WI38 (cell line): ENCODE data around the gene PSMB7.

Experiments used
- H3K4me3 ChIP-seq: 2 replicates; pipeline ENCODE4 v1.5.1; 2011; ENCODE audit warnings: low read depth, mild to moderate bottlenecking, control low read depth, low read length
- TF ChIP-seq, protein P1 (sequence below): IDR thresholded peaks from 2 replicates; pipeline ENCODE4 v1.5.1; 2012; ENCODE audit warnings: low read depth, mild to moderate bottlenecking, control low read depth, low read length

The PSMB7 gene

DNA sequence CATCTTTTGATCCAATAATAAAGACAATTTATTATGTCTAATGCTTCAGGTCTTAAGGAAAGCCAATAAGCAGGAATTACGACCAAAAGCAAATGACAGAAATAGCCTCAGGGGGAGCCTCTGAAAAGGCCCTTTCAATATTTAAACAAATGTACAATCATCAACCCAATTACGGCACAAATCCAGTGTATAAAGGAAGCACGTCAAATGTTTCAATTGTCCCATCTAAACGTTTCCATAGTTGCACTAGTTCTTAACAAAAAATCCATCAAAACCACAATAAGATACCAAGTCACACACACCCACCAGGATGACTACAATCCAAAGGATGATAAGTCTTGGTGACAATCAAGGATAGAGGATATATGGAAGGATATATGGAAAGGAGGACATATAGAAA is 41.9 kb downstream of the PSMB7 start:
- no peak overlapping the region for H3K4me3 ChIP-seq
- TF ChIP-seq, protein P1, sequence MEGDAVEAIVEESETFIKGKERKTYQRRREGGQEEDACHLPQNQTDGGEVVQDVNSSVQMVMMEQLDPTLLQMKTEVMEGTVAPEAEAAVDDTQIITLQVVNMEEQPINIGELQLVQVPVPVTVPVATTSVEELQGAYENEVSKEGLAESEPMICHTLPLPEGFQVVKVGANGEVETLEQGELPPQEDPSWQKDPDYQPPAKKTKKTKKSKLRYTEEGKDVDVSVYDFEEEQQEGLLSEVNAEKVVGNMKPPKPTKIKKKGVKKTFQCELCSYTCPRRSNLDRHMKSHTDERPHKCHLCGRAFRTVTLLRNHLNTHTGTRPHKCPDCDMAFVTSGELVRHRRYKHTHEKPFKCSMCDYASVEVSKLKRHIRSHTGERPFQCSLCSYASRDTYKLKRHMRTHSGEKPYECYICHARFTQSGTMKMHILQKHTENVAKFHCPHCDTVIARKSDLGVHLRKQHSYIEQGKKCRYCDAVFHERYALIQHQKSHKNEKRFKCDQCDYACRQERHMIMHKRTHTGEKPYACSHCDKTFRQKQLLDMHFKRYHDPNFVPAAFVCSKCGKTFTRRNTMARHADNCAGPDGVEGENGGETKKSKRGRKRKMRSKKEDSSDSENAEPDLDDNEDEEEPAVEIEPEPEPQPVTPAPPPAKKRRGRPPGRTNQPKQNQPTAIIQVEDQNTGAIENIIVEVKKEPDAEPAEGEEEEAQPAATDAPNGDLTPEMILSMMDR, result no peak

DNA sequence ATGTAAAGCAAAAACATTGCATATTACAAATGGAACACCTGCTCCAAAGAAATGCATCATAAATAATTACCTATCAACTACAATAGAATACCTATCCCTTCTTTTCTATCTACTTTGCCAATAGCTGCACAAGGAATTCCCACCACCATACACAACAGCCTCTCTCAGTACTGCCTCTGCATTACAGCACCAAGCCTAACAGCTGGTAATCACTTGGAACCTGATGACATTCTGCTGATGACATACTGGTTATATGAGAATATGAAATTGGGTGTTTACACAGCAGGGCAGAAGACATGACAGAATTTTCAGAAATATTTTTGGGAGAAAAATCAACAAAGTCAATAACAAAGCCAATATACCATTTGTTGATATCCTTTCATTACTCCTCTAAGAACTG is 43.2 kb downstream of the PSMB7 start:
- no peak overlapping the region for H3K4me3 ChIP-seq
- TF ChIP-seq, protein P1, result no peak

DNA sequence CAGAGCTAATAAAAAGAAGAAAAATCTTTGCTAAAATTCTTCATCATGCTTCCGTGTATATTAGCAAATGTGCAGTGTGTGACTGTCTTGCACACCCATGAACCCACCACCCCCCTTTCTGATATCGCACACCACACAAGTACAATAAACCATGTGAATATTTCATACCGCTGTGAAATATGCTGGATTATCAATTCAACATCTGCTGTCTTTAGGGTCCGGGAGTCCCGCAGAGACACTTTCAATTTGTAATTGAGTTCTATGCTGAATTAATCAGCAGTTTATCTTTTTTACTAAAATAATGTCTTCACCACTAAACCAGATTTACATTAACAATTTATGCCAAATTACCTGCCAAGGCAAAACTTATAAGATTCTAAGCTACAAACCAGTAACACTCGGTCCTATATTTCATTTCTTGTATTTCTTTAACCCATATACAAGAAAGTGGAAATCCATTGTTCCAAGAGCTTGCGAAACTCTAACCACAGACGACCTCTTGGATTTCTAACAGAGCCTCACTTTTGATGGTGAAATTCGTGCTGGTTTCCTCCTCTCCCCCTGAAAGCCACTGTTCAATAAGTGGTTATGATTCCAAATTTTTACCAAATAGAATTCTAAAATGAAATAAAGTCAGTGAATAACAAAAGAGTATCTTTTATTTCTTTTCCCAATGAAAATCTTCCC is 44.2 kb downstream of the PSMB7 start:
- TF ChIP-seq, protein P1, result no peak
- no peak overlapping the region for H3K4me3 ChIP-seq

DNA sequence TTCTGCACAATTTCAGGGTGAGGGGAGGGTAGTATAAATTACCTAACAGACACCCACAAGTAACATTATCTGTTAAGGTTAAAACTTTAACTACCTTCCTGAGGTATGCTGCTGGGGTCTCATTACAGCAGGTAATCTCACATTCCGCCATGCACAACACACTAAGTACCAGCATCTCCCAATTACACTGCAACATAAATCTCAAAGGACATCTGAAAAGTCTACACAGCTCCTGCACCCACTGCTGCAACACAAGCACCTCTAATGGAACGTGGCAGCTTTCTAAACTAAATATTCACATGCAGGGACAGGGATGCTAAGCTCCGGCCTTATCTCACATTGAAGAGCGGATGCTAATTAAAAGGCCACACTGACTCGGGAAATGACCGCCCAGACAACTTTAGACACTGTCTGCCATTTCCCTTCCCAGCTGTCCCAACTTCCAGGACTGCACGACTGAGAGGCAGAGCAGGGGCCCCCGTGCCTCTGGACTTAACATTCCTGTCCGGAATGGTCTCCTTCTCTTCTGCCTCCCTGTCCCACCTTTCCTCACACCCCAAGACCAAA is 45.9 kb downstream of the PSMB7 start:
- H3K4me3 ChIP-seq, result no peak overlapping the region
- TF ChIP-seq, protein P1, result no peak

DNA sequence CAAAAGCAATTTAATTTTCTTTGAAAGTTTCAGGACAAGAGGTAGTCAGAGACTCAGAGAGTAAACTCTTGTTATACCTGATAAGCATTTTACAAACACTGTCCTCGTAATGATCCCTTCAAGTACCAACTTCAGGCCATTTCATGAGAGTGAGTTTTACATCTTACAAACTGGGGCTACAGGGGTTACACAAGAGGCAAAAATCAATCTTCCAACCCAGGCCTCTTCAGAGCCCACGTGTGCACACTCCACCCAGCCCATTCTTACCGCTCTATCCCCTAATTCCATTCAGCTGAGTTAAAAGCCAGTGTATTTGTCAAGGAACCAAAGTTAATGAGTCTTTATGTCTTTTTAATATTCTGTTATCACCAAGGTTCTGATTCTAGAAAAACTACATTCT is 46.5 kb downstream of the PSMB7 start:
- TF ChIP-seq, protein P1, result no peak
- no peak overlapping the region for H3K4me3 ChIP-seq

DNA sequence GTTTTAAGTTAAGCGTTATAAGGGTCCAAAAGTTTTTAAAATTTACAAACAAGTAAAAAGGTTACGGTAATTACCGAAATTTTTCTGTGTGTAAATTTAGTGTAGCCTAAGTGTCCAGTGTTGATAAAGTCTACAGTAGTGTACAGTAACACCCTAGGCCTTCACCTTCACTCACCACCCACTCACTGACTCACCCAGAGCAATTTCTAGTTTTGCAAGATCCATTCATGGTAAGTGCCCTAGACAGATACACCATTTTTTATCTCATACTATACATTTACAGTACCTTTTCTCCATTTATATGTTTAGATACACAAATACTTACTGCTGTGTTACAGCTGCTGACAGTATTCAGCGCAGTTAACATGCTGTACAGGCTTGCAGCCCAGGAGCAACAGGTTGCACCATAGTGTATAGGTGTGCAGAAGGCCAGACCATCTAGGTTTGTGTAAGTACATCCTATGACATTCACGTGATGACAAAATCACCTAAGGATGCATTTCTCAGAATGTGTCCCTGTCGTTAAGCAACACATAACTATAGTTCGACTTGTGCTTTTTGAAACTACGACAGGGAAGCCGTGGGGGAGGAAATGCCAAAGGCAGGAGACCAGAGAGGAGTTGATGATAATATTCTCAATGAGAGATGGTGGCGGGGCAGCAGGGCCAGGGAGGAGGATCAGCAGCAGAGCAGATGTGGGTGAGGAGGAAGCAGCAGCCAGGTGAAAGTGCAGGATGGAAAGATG is 48.6 kb downstream of the PSMB7 start:
- H3K4me3 ChIP-seq, result no peak overlapping the region
- TF ChIP-seq, protein P1, result no peak

DNA sequence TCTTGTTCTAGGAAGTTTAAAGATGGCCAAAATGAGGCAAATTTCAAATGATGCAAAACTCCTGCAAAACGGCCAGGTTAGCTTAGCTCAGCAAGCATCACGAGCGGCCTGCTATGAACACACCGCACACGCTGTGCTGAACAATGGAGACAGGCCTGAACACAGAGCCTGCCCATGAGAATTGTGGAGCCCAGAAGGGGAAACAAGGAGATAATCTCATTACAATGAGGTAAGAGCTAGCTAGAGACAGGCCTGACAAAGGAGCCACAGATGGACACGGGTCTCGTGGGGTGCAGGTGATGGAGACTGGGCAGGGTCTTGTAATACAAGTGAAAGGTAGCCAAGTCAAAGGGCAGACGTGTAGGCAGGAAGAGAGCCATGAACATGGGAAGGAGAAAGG is 50.2 kb downstream of the PSMB7 start:
- TF ChIP-seq, protein P1, result no peak
- no peak overlapping the region for H3K4me3 ChIP-seq
